Thyroid gland (tissue), 4 donors: ENCODE measurements around the gene SNRPA. TPM values are rescaled to one million over a fixed set of nuclear protein-coding genes. Genes with fewer than 3 reads are reported as not detected.

Source experiments
- DNase-seq, 2 donors: peaks; one replicate each; pipeline ENCODE4 v3.0.0-alpha.2; 2019
- H3K27ac ChIP-seq, 3 donors: fragments of 200-600 bp; sonication (generic); 1 replicate in 2 of 3; 2 replicates in 1 of 3; pipeline ENCODE4 v1.5.1; 2016 to 2019; ENCODE audit warnings: mild to moderate bottlenecking in 1 of 3, moderate library complexity in 1 of 3
- H3K27me3 ChIP-seq: fragments of 200-600 bp; sonication (generic); one replicate; pipeline ENCODE4 v1.5.1; 2019
- H3K36me3 ChIP-seq, 2 donors: fragments of 200-600 bp; sonication (generic); one replicate each; pipeline ENCODE4 v1.5.1; 2016 to 2019
- H3K4me1 ChIP-seq, 2 donors: fragments of 200-600 bp; sonication (generic); one replicate each; pipeline ENCODE4 v1.5.1; 2017 to 2019
- H3K4me3 ChIP-seq, 3 donors: fragments of 200-600 bp; sonication (generic); replicated peaks in 1 of 3; 1 replicate in 2 of 3; 2 replicates in 1 of 3; pipeline ENCODE4 v1.5.1; 2016; ENCODE audit warnings: mild to moderate bottlenecking in 1 of 3
- H3K9me3 ChIP-seq: fragments of 200-600 bp; sonication (generic); one replicate; pipeline ENCODE4 v1.5.1; 2017
- CTCF ChIP-seq, 6 experiments: fragments of 200-600 bp in 3 of 6; fragments of 450-650 bp in 3 of 6; sonication (generic) in 3 of 6; IDR thresholded peaks; one replicate each; pipeline ENCODE4 v1.5.1; 2016 to 2019; ENCODE audit warnings: antibody characterized with exemption in 6 of 6, mild to moderate bottlenecking in 2 of 6, inconsistent platforms in 1 of 6, moderate library complexity in 1 of 6
- POLR2A ChIP-seq, 2 donors: fragments of 450-650 bp; IDR thresholded peaks; one replicate each; pipeline ENCODE4 v1.6.1; 2017; ENCODE audit warnings: antibody characterized with exemption in 2 of 2, mild to moderate bottlenecking in 2 of 2, moderate library complexity in 1 of 2
- WGBS, 2 donors: methylation state at CpG; one replicate each; pipeline ENCODE4 v1.1.5; 2017; 5-methylcytosine and 5-hydroxymethylcytosine counted together
- intact Hi-C: fragments of 100-400 bp; cut with DNase I; formaldehyde crosslinking; loops from one replicate; pipeline ENCODE4 v1.15.1; 2023
- total RNA-seq, 4 donors: library from RNA; depleted of rRNA; stranded (reverse); fragments of >200 nt; gene quantifications; one replicate each; pipeline ENCODE4 v1.2.3, GENCODE V29; 2016

Gene SNRPA
- total RNA-seq, 4 donors from 2014 or later: 38.2 to 80.5 (median 55.1) TPM

- TF ChIP-seq CTCF (IDR thresholded peaks at IDR 0.05) (no peak), POLR2A (IDR thresholded peaks at IDR 0.05) (no peak)
- intact Hi-C loops: loop anchor here (5.0 kb wide), 1 partner anchor 49 kb away; the partner anchor contains the start of genes ACTMAP and SNRPA
- peaks cover 64 to 78% of the 10 kb centered on the region in 2 donors for H3K4me1 ChIP-seq
- H3K36me3 ChIP-seq: peaks cover 8 to 11% of the 10 kb centered on the region in 2 donors
- H3K27me3 ChIP-seq: no peaks in the 10 kb centered on the region
- peak overlapping the region; percentile 76 to 94 (median 79) for H3K27ac ChIP-seq
- 26 to 34% methylated on average over 10 to 12 of the region's 13 CpGs for WGBS, 2 donors
- DNase-seq: peak; percentile 58 to 66
- H3K9me3 ChIP-seq: no peaks in the 10 kb centered on the region
- peak overlapping the region in 1 of 3 donors; percentile 6 for H3K4me3 ChIP-seq
Measured at GRCh38 chr19:40801426-40802299, 50.7 kb downstream of the SNRPA start.

GRCh38 chr19:40802300-40803169, 51.5 kb downstream of the SNRPA start:
- H3K27ac ChIP-seq: peak overlapping the region; percentile 76 to 85 (median 79)
- no peak for TF ChIP-seq CTCF (IDR thresholded peaks at IDR 0.05)
- no peak for TF ChIP-seq POLR2A (IDR thresholded peaks at IDR 0.05)
- intact Hi-C loops: loop anchor here (5.0 kb wide), 1 partner anchor 50 kb away; the partner anchor contains the start of genes ACTMAP and SNRPA
- peak overlapping the region in 1 of 3 donors; percentile 6 for H3K4me3 ChIP-seq
- H3K4me1 ChIP-seq: peaks cover 64 to 84% of the 10 kb centered on the region in 2 donors
- H3K36me3 ChIP-seq: peaks cover 11 to 14% of the 10 kb centered on the region in 2 donors
- peak in 1 of 2 donors; percentile 42 for DNase-seq
- no peaks in the 10 kb centered on the region for H3K27me3 ChIP-seq
- 26 to 50% methylated on average over 9 to 10 of the region's 11 CpGs for WGBS, 2 donors
- H3K9me3 ChIP-seq: no peaks in the 10 kb centered on the region

- Histone ChIP-seq H3K27ac (peak overlapping the region; percentile 76 to 85 (median 79)), H3K9me3 (no peaks in the 10 kb centered on the region), H3K4me3 (no peak overlapping the region), H3K27me3 (no peaks in the 10 kb centered on the region), H3K36me3 (peaks cover 18 to 21% of the 10 kb centered on the region in 2 donors), H3K4me1 (peaks cover 58 to 83% of the 10 kb centered on the region in 2 donors)
- DNase-seq: no peak
- TF ChIP-seq POLR2A (IDR thresholded peaks at IDR 0.05): no peak
- no peak for TF ChIP-seq CTCF (IDR thresholded peaks at IDR 0.05)
- WGBS, 2 donors: 42 to 72% methylated on average over 8 to 9 of the region's 9 CpGs
- intact Hi-C loops: loop anchor here (5.0 kb wide), 1 partner anchor 51 kb away; the partner anchor contains the start of genes ACTMAP and SNRPA
Measured at GRCh38 chr19:40803170-40803856, 52.3 kb downstream of the SNRPA start.

GRCh38 chr19:40803857-40804782, 53.1 kb downstream of the SNRPA start:
- Histone ChIP-seq H3K27ac (peak overlapping the region; percentile 37 to 85 (median 79)), H3K9me3 (no peaks in the 10 kb centered on the region), H3K4me3 (no peak overlapping the region), H3K27me3 (no peaks in the 10 kb centered on the region), H3K36me3 (peaks cover 21 to 26% of the 10 kb centered on the region in 2 donors), H3K4me1 (peaks cover 58 to 86% of the 10 kb centered on the region in 2 donors)
- TF ChIP-seq CTCF (IDR thresholded peaks at IDR 0.05): no peak
- no peak for TF ChIP-seq POLR2A (IDR thresholded peaks at IDR 0.05)
- intact Hi-C loops: loop anchor here (5.0 kb wide), 1 partner anchor 52 kb away; the partner anchor contains the start of genes ACTMAP and SNRPA
- DNase-seq: peak; percentile 87 to 90
- WGBS, 2 donors: 71 to 80% methylated on average over 5 to 6 of the region's 6 CpGs
